K562 (cell line): Measurements from ENCODE around the gene COL1A1. TPM values are rescaled to one million over a fixed set of nuclear protein-coding genes. Genes with fewer than 3 reads are reported as not detected.

Experiments
- CBFA2T2 ChIP-seq: fragments of 450-650 bp; conservative IDR thresholded peaks from 2 replicates; pipeline ENCODE4 v1.6.1; 2017; ENCODE audit warnings: mild to moderate bottlenecking
- CTBP1 ChIP-seq: fragments of 450-650 bp; IDR thresholded peaks from 2 replicates; pipeline ENCODE4 v1.6.1; 2016; ENCODE audit warnings: borderline replicate concordance
- KLF16 ChIP-seq: IDR thresholded peaks from 2 replicates; pipeline ENCODE4 v1.6.1; 2016; ENCODE audit warnings: antibody characterized with exemption
- MCM3 ChIP-seq: fragments of 450-650 bp; IDR thresholded peaks from 2 replicates; pipeline ENCODE4 v1.6.1; 2016
- NR4A1 ChIP-seq, 2 experiments: fragments of 250-450 bp in 1 of 2; fragments of 450-650 bp in 1 of 2; sonication (Bioruptor Pico) in 1 of 2; IDR thresholded peaks; 2 replicates each; pipeline versions ENCODE4 v1.4.0 to v1.6.1; 2016 to 2020; ENCODE audit warnings: mild to moderate bottlenecking in 2 of 2, missing compliant biosample characterization in 1 of 2, missing genetic modification characterization in 1 of 2, moderate library complexity in 1 of 2
- SPI1 ChIP-seq: IDR thresholded peaks from 2 replicates; pipeline ENCODE4 v1.6.1; 2011; ENCODE audit warnings: low read depth, low read length, control low read depth, borderline replicate concordance
- ZKSCAN3 ChIP-seq: fragments of 250-450 bp; sonication (Bioruptor Pico); IDR thresholded peaks from 2 replicates; pipeline ENCODE4 v1.4.0; 2020
- ZNF445 ChIP-seq: fragments of 250-450 bp; sonication (Bioruptor Pico); IDR thresholded peaks from 2 replicates; pipeline ENCODE4 v1.4.0; 2020; ENCODE audit warnings: low read depth, mild to moderate bottlenecking, moderate library complexity
- ZNF668 ChIP-seq: fragments of 250-450 bp; sonication (Bioruptor Pico); IDR thresholded peaks from 2 replicates; pipeline ENCODE4 v1.8.0; 2022; ENCODE audit warnings: mild to moderate bottlenecking, inconsistent platforms
- ZNF695 ChIP-seq: fragments of 450-650 bp; formaldehyde crosslinking; IDR thresholded peaks from 2 replicates; pipeline ENCODE4 v1.4.0; 2020; ENCODE audit warnings: mild to moderate bottlenecking, moderate library complexity
- polyA plus RNA-seq, 8 experiments: library from polyadenylated mRNA; depleted of rRNA in 4 of 8; stranded (reverse) in 5 of 8; unstranded in 3 of 8; fragments of >200 nt; fragmentation: Nextera tagmentation in 2 of 8; fragmentation: Illumina TruSeq in 1 of 8; extraction: Ambion mirVana in 2 of 8; extraction: Trizol in 1 of 8; gene quantifications; 2 replicates each; pipeline versions ENCODE4 v1.2.1 to v1.2.3, GENCODE V29; 2011 to 2014; ENCODE audit warnings: inconsistent platforms in 1 of 8, missing spikeins in 1 of 8
- total RNA-seq, 7 experiments: library from RNA; depleted of rRNA in 6 of 7; stranded (reverse); fragments of >200 nt in 6 of 7; fragmentation: Illumina TruSeq in 2 of 7; extraction: Trizol in 2 of 7; gene quantifications; 2 replicates each; pipeline versions ENCODE4 v1.2.1 to v1.2.3, GENCODE V29; 2011 to 2021; ENCODE audit warnings: low replicate concordance in 1 of 7
- TF ChIP-seq, protein P1 (sequence below): fragments of 250-450 bp; sonication (Bioruptor Pico); IDR thresholded peaks from 2 replicates; pipeline ENCODE4 v1.8.0; 2021; ENCODE audit warnings: moderate library complexity, mild to moderate bottlenecking, inconsistent platforms
- TF ChIP-seq, protein P2 (sequence below): fragments of 250-450 bp; sonication (Bioruptor Pico); IDR thresholded peaks from 2 replicates; pipeline ENCODE4 v1.8.0; 2022; ENCODE audit warnings: moderate library complexity, mild to moderate bottlenecking, inconsistent platforms
- TF ChIP-seq, protein P3 (sequence below), 2 experiments: IDR thresholded peaks in 1 of 2; conservative IDR thresholded peaks in 1 of 2; 2 replicates each; pipeline ENCODE4 v1.6.1; 2016; ENCODE audit warnings: low read depth in 2 of 2, mild to moderate bottlenecking in 1 of 2, missing compliant biosample characterization in 1 of 2, missing genetic modification characterization in 1 of 2, moderate library complexity in 1 of 2
- TF ChIP-seq, protein P4 (sequence below): fragments of 450-650 bp; IDR thresholded peaks from 2 replicates; pipeline ENCODE4 v1.6.1; 2016
- TF ChIP-seq, protein P5 (sequence below): fragments of 450-650 bp; conservative IDR thresholded peaks from 2 replicates; pipeline ENCODE4 v1.6.1; 2016; ENCODE audit warnings: missing genetic modification characterization, low read depth, mild to moderate bottlenecking, control low read depth, missing compliant biosample characterization

The COL1A1 gene
- total and polyA plus RNA-seq, 9 of the 15 experiments (the other 6 are each of a cell fraction or from before 2014, with no cell fraction given) = 0.04 to 3.4 (median 0.18) TPM

DNA sequence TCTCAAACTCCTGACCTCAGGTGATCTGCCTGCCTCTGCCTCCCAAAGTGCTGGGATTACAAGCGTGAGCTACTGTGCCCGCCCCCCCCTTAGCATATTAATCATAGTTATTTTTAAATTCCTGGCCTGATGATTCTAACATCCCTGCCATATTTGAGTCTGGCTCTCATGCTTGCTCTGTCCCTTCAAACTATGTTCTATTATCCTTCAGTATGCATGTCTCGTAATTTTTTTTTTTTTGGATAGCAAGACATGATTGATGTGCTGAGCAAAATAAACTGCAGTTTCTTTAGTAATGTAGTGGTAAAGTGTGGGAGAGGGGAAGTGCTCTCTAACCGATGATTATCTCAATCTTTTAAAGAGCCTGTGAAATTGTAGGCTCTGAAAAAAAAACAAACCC is 38.5 kb upstream of the COL1A1 start (continued):
- TF ChIP-seq, protein P1, sequence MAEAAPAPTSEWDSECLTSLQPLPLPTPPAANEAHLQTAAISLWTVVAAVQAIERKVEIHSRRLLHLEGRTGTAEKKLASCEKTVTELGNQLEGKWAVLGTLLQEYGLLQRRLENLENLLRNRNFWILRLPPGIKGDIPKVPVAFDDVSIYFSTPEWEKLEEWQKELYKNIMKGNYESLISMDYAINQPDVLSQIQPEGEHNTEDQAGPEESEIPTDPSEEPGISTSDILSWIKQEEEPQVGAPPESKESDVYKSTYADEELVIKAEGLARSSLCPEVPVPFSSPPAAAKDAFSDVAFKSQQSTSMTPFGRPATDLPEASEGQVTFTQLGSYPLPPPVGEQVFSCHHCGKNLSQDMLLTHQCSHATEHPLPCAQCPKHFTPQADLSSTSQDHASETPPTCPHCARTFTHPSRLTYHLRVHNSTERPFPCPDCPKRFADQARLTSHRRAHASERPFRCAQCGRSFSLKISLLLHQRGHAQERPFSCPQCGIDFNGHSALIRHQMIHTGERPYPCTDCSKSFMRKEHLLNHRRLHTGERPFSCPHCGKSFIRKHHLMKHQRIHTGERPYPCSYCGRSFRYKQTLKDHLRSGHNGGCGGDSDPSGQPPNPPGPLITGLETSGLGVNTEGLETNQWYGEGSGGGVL (CRISPR knock-in tag) = no peak
- TF ChIP-seq, protein P2, sequence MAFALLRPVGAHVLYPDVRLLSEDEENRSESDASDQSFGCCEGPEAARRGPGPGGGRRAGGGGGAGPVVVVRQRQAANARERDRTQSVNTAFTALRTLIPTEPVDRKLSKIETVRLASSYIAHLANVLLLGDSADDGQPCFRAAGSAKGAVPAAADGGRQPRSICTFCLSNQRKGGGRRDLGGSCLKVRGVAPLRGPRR (CRISPR knock-in tag) = no peak
- TF ChIP-seq, protein P3, sequence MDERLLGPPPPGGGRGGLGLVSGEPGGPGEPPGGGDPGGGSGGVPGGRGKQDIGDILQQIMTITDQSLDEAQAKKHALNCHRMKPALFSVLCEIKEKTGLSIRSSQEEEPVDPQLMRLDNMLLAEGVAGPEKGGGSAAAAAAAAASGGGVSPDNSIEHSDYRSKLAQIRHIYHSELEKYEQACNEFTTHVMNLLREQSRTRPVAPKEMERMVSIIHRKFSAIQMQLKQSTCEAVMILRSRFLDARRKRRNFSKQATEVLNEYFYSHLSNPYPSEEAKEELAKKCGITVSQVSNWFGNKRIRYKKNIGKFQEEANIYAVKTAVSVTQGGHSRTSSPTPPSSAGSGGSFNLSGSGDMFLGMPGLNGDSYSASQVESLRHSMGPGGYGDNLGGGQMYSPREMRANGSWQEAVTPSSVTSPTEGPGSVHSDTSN (CRISPR knock-in tag; IDR thresholded peaks at IDR 0.05; ENCODE audit: low read depth) = no peak
- TF ChIP-seq, protein P3 (tag; conservative IDR thresholded peaks at IDR 0.05; ENCODE audit: low read depth) = peak; percentile 84
- TF ChIP-seq ZNF668 (CRISPR knock-in tag) = no peak
- TF ChIP-seq, protein P4, sequence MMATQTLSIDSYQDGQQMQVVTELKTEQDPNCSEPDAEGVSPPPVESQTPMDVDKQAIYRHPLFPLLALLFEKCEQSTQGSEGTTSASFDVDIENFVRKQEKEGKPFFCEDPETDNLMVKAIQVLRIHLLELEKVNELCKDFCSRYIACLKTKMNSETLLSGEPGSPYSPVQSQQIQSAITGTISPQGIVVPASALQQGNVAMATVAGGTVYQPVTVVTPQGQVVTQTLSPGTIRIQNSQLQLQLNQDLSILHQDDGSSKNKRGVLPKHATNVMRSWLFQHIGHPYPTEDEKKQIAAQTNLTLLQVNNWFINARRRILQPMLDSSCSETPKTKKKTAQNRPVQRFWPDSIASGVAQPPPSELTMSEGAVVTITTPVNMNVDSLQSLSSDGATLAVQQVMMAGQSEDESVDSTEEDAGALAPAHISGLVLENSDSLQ = peak; percentile 32; the same call in 1 of the 2 replicates
- no peak for TF ChIP-seq CBFA2T2
- TF ChIP-seq NR4A1 (CRISPR knock-in tag; IDR thresholded peaks at IDR 0.05) = no peak
- TF ChIP-seq NR4A1 (tag; IDR thresholded peaks at IDR 0.05) = no peak
- TF ChIP-seq KLF16 = no peak
- peak; percentile 20; the same call in 1 of the 2 replicates for TF ChIP-seq SPI1
- TF ChIP-seq CTBP1 = no peak
- no peak for TF ChIP-seq ZNF445
- TF ChIP-seq ZKSCAN3 (CRISPR knock-in tag) = no peak
- no peak for TF ChIP-seq ZNF695
- TF ChIP-seq, protein P5, sequence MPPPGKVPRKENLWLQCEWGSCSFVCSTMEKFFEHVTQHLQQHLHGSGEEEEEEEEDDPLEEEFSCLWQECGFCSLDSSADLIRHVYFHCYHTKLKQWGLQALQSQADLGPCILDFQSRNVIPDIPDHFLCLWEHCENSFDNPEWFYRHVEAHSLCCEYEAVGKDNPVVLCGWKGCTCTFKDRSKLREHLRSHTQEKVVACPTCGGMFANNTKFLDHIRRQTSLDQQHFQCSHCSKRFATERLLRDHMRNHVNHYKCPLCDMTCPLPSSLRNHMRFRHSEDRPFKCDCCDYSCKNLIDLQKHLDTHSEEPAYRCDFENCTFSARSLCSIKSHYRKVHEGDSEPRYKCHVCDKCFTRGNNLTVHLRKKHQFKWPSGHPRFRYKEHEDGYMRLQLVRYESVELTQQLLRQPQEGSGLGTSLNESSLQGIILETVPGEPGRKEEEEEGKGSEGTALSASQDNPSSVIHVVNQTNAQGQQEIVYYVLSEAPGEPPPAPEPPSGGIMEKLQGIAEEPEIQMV (tag) = no peak
- TF ChIP-seq MCM3 = no peak
